Stimulated activated CD4-positive, alpha-beta T cell treated with anti-CD3 and anti-CD28 coated beads, Interleukin-4, amount 100 ng/mL, for 24 hours (primary cell): ENCODE data around the gene MANBA.
"Not testable (repeated sequence)": the region's sequence is repeated elsewhere in the genome, so short reads cannot be mapped to it uniquely, and the experiment has no call there.

Experiments
- DNase-seq: peaks from one replicate; pipeline ENCODE4 v3.0.0-alpha.2; 2020

MANBA gene

DNA sequence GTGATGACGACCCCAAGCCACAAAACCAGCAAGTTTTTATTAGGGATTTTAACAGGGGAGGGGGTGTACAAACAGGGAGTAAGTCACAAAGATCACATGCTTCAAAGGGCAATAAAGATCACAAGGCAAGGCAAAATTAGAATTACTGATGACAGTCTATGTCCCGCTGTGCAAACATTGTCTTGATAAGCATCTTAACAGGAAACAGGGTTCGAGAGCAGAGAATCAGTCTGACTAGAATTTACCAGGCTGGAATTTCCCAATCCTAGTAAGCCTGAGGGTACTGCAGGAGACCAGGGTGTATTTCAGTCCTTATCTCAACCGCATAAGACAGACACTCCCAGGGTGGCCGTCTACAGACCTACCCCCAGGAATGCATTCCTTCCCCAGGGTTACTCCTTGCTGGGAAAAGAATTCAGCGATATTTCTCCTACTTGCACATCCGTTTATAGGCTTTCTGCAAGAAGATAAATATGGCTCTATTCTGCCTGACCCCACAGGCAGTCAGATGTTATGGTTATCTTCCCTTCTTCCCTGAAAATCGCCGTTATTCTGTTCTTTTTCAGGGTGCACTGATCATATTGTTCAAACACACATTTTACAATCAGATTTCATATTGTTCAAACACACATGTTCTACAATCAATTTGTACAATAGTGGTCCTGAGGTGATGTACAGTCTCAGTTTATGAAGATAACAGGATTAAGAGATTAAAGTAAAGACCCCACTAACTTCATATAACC lies 41.8 kb downstream of the MANBA start:
- not testable (repeated sequence) for DNase-seq

DNA sequence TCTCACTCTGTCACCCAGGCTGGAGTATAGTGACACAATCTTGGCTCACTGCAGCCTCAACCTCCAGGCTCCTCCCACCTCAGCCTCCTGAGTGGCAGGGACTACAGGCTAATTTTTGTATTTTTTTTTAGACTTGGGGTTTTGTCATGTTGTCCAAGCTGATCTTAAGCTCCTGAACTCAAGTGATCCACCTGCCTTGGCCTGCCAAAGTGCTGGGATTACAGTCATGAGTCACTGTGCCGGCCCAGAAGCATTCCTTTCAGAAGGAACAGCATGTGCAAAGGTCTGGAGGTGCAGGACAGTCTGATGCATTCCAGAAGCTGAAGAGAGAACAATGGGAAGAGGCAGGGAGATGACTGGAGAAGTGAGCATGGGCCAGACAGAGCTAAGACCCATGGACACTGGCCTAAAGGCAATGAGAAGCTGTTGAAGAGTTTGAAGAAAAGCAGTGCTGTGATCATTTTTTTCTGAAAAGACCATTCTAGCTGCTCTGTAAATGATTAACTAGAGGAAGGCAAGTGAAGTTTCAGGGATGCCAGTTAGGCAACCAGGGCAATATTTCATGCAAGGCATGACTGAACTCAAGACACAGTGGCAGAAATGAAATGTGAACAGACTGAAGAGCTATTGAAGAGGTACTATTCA lies 43.2 kb downstream of the MANBA start:
- DNase-seq: no peak

- DNase-seq: no peak
Observed at GRCh38 chr4:102715057-102715456, 45.7 kb downstream of the MANBA start.

DNA sequence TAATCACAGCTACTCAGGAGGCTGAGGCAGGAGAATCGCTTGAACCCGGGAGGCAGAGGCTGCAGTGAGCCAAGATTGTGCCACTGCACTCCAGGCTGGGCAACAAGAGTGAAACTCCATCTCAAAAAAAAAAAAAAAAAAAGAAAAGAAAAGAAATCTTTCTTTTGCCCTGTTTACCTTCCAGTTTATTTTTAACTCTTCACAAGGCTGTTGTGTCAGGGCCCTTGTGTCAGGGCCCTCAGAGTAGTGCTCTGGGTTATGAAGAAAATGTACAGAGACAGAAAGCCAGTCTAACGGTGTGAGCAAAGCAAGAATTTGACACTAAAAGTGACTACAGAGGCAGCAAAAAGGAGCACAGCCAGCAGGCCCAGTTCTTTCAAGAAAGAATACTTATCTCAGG lies 47.0 kb downstream of the MANBA start:
- not testable (repeated sequence) for DNase-seq

GRCh38 chr4:102713096-102713495 lies 47.7 kb downstream of the MANBA start:
- no peak for DNase-seq

DNA sequence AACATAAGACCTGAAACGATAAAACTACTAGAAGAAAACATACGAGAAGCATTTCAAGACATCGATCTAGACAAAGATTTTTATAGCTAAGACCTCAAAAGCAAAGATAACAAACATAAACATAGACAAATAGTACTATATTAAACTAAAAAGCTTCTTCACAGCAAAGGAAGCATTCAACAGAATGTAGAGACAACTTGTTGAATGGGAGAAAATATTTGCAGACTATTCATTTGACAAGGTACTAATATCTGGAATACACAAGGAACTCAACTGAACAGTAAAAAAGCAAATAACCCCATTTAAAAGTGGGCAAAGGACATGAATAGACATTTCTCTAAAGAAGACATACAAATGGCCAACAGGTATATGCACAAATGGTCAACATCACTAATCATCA lies 49.8 kb downstream of the MANBA start:
- DNase-seq: no peak

GRCh38 chr4:102709060-102709459 lies 51.7 kb downstream of the MANBA start:
- not testable (repeated sequence) for DNase-seq

GRCh38 chr4:102707150-102707549 lies 53.6 kb downstream of the MANBA start:
- DNase-seq: no peak

DNA sequence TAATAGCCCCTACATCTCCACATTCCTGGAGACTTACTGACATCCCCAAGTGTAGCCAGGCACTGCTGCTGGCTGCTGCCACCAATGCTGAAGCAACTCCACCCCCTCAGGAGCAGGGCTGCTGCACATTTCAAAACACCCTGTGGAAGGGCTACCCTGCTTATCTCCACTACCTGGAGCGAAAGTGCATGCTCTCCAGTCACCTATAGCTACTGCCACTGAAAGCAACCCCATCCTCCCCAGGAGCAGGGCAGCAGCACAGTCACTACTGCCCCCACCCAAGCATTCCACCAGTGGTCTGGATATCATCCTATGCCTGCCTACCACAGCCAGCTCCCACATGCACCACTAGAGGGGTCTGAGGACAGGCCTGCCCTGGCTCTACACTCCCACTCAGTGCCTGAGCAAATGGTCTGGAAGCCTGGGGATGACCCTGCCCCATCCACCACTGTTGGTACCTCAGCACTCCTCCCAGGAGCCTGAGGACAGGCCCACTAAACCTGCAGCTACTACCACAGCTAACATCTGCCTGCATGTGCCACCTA lies 55.3 kb downstream of the MANBA start:
- no peak for DNase-seq

GRCh38 chr4:102696758-102697157 lies 64.0 kb downstream of the MANBA start:
- no peak for DNase-seq

- no peak for DNase-seq
Observed at GRCh38 chr4:102694791-102695190, 66.0 kb downstream of the MANBA start.

DNA sequence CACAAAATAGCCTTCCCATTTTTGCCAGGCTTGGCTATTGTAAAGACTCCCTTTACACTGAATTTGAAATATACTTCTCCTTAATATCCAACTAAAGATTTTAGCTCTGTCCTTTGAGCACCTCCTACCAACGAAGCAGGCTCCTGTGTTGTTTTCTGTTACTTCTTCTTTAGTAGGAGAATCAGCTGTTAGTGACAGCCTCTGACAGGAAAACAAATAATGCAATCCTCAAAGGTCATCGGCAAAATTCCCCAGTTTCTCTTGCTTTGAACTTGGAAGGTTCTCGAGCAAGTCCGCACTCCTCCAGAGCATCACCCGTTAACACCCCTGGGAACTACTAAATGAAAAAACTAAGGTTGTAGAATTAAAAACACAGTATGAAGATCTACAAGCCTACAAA lies 66.9 kb downstream of the MANBA start:
- DNase-seq: no peak

DNA sequence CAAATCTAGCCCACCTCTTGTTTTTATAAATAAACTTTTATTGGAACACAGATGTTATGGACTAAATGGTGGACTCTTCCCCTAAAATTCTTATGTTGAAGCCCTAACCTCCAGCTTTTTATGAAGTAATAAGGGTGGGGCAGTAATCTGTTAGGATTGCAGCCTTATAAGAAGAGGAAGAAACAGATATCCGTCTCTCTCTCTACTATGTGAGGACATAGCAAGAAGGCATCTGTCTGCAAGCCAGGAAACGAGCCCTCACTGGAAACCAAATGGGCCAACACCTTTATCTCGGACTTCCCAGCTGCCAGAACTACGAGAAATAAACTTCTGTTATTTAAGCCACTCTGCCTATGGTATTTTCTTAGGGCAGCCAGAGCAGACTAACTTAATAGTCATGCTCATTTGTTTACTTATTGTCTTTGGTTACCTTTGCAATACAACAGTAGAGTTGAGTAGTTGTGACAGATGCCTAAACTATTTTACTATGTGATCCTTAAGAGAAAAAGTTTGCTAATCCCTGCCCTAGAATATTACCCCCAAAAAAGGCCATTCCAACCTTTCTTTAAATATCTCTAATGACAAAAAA lies 67.4 kb downstream of the MANBA start:
- DNase-seq: no peak

DNA sequence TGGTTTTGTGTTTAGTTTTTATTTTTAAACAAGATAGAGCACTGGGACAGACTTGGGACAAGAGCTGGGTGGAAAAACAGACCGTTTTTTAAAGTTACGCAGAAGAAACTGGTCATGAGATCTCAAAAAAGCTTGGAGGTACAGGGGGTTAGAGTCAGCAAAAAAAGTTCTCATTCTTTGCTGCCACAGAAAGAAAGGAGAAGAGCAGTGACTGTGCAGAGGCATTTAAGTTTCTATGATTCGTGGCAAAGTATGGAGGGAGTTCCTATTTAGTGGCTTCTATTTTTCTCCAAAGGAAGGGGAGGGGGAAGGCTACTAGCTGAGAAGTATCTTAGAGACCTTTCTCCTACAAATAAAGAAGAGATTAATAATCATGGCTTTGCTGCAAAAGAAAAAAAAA lies 68.3 kb downstream of the MANBA start:
- no peak for DNase-seq

DNA sequence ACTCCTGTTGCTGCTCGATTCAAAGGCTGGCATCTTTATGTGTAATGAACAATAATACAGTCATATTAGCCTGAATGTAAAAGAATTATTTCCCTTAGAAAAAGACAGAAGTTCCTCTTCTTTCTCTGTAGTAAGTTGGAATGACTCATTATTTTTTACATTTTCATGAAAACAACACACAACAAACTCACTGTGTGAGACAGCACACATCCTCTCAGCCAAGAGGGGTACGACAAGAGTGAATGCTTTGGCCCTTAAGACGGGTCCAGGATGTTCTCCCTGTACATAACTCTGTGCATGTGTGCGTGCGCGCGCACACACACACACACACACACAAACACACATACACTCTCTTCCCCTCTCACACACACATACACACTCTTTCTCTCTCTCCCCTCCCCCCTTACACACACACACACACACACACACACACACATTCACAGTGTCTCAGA lies 72.8 kb downstream of the MANBA start:
- no peak for DNase-seq

DNA sequence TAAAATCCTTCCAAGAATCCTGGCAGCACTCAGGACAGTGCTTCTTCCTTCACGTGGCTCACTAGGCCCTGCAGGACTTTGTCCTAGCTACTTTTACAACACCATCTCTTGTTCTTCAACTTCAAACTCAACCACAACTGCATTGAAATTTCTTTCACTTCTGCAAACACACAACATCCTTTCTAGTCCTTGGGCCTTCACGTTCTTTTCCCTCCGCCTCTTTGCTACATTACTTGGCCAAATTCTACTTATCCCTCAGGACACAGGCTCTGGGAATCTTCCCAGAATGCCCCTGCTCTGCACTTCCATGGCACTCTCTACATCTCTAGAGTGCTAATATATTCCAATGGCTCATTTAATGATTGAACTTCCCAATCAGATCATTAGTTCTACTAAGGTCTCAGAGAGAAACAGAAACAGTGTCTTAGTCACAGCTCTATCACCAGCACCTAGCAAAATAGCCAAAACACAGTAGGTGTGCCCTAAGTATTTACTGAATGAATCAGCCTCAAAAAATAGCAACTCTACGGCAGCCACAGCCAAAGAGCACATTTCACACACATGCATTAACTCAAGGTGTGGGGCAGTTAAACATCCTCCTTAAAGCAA lies 73.3 kb downstream of the MANBA start:
- DNase-seq: no peak

DNA sequence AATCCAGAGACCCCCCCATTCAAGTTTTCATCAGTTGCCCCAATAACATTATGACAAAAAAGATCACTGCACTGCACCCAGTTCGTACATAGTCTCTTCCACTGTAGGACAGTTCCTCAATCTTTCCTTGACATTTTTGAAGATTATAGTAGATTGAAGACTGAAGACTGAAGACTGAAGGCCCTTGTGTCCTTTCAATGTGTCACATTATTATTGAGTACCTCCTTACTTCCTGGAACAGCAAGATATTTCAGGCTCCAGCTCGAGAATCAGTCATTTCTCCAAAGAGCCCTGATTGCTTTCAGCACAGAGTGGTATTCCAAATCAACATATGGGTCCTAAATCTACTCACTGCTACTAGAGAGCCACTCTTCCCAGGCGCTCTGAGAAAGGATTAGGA lies 75.0 kb downstream of the MANBA start:
- DNase-seq: no peak

- no peak for DNase-seq
Observed at GRCh38 chr4:102684610-102685052, 76.1 kb downstream of the MANBA start.

- DNase-seq: no peak
Observed at GRCh38 chr4:102683881-102684609, 76.7 kb downstream of the MANBA start.

DNA sequence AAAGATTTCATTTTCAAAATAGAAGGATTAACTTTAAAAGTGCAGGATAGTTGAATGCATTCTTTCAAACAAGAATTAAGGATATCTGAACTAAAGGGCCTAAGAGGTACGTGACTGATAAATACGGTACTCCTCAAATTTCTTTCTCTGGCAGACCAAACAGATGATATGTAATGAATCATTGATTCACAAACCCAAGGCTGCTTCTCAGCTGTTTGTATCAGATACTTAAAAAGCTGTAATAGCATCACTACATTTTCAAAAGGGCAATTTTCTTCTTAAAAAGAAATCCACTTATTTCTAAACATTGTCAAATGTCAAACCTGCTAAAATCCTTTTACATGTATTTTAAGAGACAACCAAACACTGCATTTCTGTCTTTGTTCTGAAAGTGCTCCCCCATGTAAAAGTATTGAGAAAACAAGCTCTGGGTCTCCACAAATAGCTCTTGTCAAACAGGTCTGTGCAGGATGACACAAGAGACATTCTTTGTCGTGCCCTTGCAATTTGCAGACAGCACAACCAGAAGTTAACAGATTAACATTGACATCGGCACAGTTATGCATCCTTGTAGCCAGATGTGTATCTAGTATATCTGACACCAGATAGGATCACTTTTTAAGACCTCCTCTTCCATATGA lies 82.0 kb downstream of the MANBA start:
- DNase-seq: no peak

- no peak for DNase-seq
Observed at GRCh38 chr4:102678107-102678506, 82.7 kb downstream of the MANBA start.

GRCh38 chr4:102675141-102675540 lies 85.6 kb downstream of the MANBA start:
- DNase-seq: no peak
